ENCODE data around the gene PUSL1.
A peak's percentile ranks its signal among the peaks of the same experiment; 100 is the strongest.

PUSL1 gene

DNA sequence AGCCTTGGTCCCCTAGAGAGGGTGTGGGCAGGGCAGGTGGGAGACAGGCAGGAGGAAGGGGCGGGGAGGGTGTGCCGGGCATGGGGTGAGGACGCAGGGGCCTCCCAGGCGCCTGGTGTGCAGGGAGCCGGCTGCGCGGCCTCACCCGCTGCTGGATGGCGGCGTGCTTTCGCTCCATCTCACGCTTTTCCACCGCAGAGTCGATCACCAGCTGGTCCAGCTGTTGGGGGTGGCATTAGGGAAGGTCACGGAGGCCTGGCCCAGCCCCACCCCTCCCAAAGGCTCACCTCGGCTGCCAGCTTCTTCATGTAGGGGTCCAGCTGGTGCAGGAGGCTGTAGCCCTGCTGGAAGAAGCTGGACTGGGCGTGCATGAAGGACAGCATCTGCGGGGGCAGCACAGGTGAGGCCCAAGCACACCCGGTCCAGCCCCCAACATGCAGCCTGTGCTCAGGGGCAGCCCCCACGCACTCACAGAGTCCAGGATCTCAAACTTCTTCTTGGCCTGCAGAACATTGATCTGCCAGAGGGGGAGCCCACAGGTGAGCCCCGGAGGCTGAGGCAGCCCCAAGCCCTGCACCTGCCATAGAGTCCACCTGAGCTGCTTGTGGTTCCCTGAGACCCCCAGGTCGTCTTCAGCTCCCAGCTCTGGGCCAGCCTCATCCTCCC is 8.6 kb upstream of the PUSL1 start:
- Histone ChIP-seq H3K9me3 (ENCODE audit: insufficient read depth, low read length) (no peaks in the 10 kb centered on the region), H3K27me3 (ENCODE audit: low read depth, low read length) (no peaks in the 10 kb centered on the region), H3K79me2 (ENCODE audit: low read length) (no peaks in the 10 kb centered on the region), H3K27ac (ENCODE audit: low read length) (no peak overlapping the region), H3K36me3 (replicated peaks; ENCODE audit: low read depth, low read length) (no peaks in the 10 kb centered on the region), H3K4me2 (ENCODE audit: low read length) (no peak overlapping the region), H4K20me1 (ENCODE audit: insufficient read depth, low read length) (0 out of 2 replicates have a peak, but pooled peaks cover 3% of the 10 kb centered on the region), H3K4me1 (ENCODE audit: low read length) (no peaks in the 10 kb centered on the region), H3K9ac (ENCODE audit: low read length) (no peak overlapping the region), H3K4me3 (ENCODE audit: low read length) (no peak overlapping the region), H2AFZ (ENCODE audit: low read depth, low read length) (no peak overlapping the region)
- TF ChIP-seq EZH2phosphoT487 (IDR thresholded peaks at IDR 0.05; ENCODE audit: low read depth) (no peak), CTCF (IDR thresholded peaks at IDR 0.05; ENCODE audit: low read depth, low read length) (peak; percentile 33)

- H3K4me3 ChIP-seq (ENCODE audit: low read length), result no peak overlapping the region
- H3K79me2 ChIP-seq (ENCODE audit: low read length), result no peaks in the 10 kb centered on the region
- 0 out of 2 replicates have a peak, but pooled peaks cover 3% of the 10 kb centered on the region for H4K20me1 ChIP-seq (ENCODE audit: insufficient read depth, low read length)
- no peak overlapping the region for H3K4me2 ChIP-seq (ENCODE audit: low read length)
- H3K9ac ChIP-seq (ENCODE audit: low read length), result no peak overlapping the region
- no peaks in the 10 kb centered on the region for H3K36me3 ChIP-seq (replicated peaks; ENCODE audit: low read depth, low read length)
- no peak overlapping the region for H2AFZ ChIP-seq (ENCODE audit: low read depth, low read length)
- H3K27me3 ChIP-seq (ENCODE audit: low read depth, low read length), result no peaks in the 10 kb centered on the region
- H3K27ac ChIP-seq (ENCODE audit: low read length), result no peak overlapping the region
- no peaks in the 10 kb centered on the region for H3K9me3 ChIP-seq (ENCODE audit: insufficient read depth, low read length)
- TF ChIP-seq CTCF (IDR thresholded peaks at IDR 0.05; ENCODE audit: low read depth, low read length) (no peak), EZH2phosphoT487 (IDR thresholded peaks at IDR 0.05; ENCODE audit: low read depth) (no peak)
- H3K4me1 ChIP-seq (ENCODE audit: low read length), result peaks cover 4% of the 10 kb centered on the region
Observed at GRCh38 chr1:1300352-1300739, 8.1 kb upstream of the PUSL1 start.

GRCh38 chr1:1302006-1302430 is 6.4 kb upstream of the PUSL1 start:
- H3K9ac ChIP-seq (ENCODE audit: low read length), result no peak overlapping the region
- H3K27me3 ChIP-seq (ENCODE audit: low read depth, low read length), result no peaks in the 10 kb centered on the region
- no peaks in the 10 kb centered on the region for H3K36me3 ChIP-seq (replicated peaks; ENCODE audit: low read depth, low read length)
- peak; percentile 55 for TF ChIP-seq CTCF (IDR thresholded peaks at IDR 0.05; ENCODE audit: low read depth, low read length)
- no peak for TF ChIP-seq EZH2phosphoT487 (IDR thresholded peaks at IDR 0.05; ENCODE audit: low read depth)
- H3K4me2 ChIP-seq (ENCODE audit: low read length), result no peak overlapping the region
- peaks cover 20% of the 10 kb centered on the region for H3K4me1 ChIP-seq (ENCODE audit: low read length)
- H2AFZ ChIP-seq (ENCODE audit: low read depth, low read length), result no peak overlapping the region
- H4K20me1 ChIP-seq (ENCODE audit: insufficient read depth, low read length), result 0 out of 2 replicates have a peak, but pooled peaks cover 3% of the 10 kb centered on the region
- H3K4me3 ChIP-seq (ENCODE audit: low read length), result no peak overlapping the region
- no peaks in the 10 kb centered on the region for H3K9me3 ChIP-seq (ENCODE audit: insufficient read depth, low read length)
- no peak overlapping the region for H3K27ac ChIP-seq (ENCODE audit: low read length)
- H3K79me2 ChIP-seq (ENCODE audit: low read length), result peaks cover 4% of the 10 kb centered on the region; the same call in 1 of the 2 replicates

- TF ChIP-seq CTCF (IDR thresholded peaks at IDR 0.05; ENCODE audit: low read depth, low read length), result no peak
- TF ChIP-seq EZH2phosphoT487 (IDR thresholded peaks at IDR 0.05; ENCODE audit: low read depth), result no peak
- no peaks in the 10 kb centered on the region for H3K27me3 ChIP-seq (ENCODE audit: low read depth, low read length)
- H3K27ac ChIP-seq (ENCODE audit: low read length), result no peak overlapping the region
- peaks cover 4% of the 10 kb centered on the region; the same call in 1 of the 2 replicates for H3K79me2 ChIP-seq (ENCODE audit: low read length)
- no peak overlapping the region for H3K9ac ChIP-seq (ENCODE audit: low read length)
- no peaks in the 10 kb centered on the region for H3K9me3 ChIP-seq (ENCODE audit: insufficient read depth, low read length)
- 0 out of 2 replicates have a peak, but pooled peaks cover 3% of the 10 kb centered on the region for H4K20me1 ChIP-seq (ENCODE audit: insufficient read depth, low read length)
- H3K36me3 ChIP-seq (replicated peaks; ENCODE audit: low read depth, low read length), result no peaks in the 10 kb centered on the region
- H3K4me1 ChIP-seq (ENCODE audit: low read length), result peaks cover 20% of the 10 kb centered on the region
- H3K4me3 ChIP-seq (ENCODE audit: low read length), result no peak overlapping the region
- no peak overlapping the region for H3K4me2 ChIP-seq (ENCODE audit: low read length)
- H2AFZ ChIP-seq (ENCODE audit: low read depth, low read length), result no peak overlapping the region
Observed at GRCh38 chr1:1302951-1303509, 5.4 kb upstream of the PUSL1 start.

All from OCI-LY3 (cell line).